ENCODE results near the gene FCAMR.
A peak's percentile ranks its signal among the peaks of the same experiment; 100 is the strongest.

The FCAMR gene

GRCh38 chr1:206970446-206970845 lies at the start of gene FCAMR:
Gene FCAMR (minus strand): TSS chr1:206970460. CDS start chr1:206970125, 335 bp downstream.
- DNase-seq (ENCODE audit: low read depth) = no peak

- DNase-seq (ENCODE audit: low read depth) = no peak
These were observed 49.4 kb upstream of the FCAMR start for GRCh38 chr1:207019661-207020060.

GRCh38 chr1:207019161-207019560 lies 48.9 kb upstream of the FCAMR start:
- DNase-seq (ENCODE audit: low read depth) = no peak

- no peak for DNase-seq (ENCODE audit: low read depth)
These were observed 48.4 kb upstream of the FCAMR start for GRCh38 chr1:207018707-207019106.

GRCh38 chr1:207017615-207018559 lies 47.6 kb upstream of the FCAMR start:
- DNase-seq (ENCODE audit: low read depth) = no peak

- DNase-seq (ENCODE audit: low read depth) = no peak
These were observed 45.5 kb upstream of the FCAMR start for GRCh38 chr1:207015791-207016190.

- DNase-seq (ENCODE audit: low read depth) = no peak
These were observed 44.5 kb upstream of the FCAMR start for GRCh38 chr1:207014728-207015127.

GRCh38 chr1:207013321-207014085 lies 43.2 kb upstream of the FCAMR start:
- DNase-seq (ENCODE audit: low read depth) = no peak

- no peak for DNase-seq (ENCODE audit: low read depth)
These were observed 40.5 kb upstream of the FCAMR start for GRCh38 chr1:207010726-207011125.

- DNase-seq (ENCODE audit: low read depth) = no peak
These were observed 39.7 kb upstream of the FCAMR start for GRCh38 chr1:207009945-207010344.

GRCh38 chr1:207009182-207009850 lies 39.1 kb upstream of the FCAMR start:
- DNase-seq (ENCODE audit: low read depth) = no peak

- no peak for DNase-seq (ENCODE audit: low read depth)
These were observed 37.2 kb upstream of the FCAMR start for GRCh38 chr1:207007352-207008033.

- no peak for DNase-seq (ENCODE audit: low read depth)
These were observed 36.7 kb upstream of the FCAMR start for GRCh38 chr1:207006914-207007313.

GRCh38 chr1:207006083-207006482 lies 35.8 kb upstream of the FCAMR start:
- DNase-seq (ENCODE audit: low read depth) = no peak

- DNase-seq (ENCODE audit: low read depth) = peak; percentile 10
These were observed 34.9 kb upstream of the FCAMR start for GRCh38 chr1:207004931-207005830.

GRCh38 chr1:207003210-207003609 lies 33.0 kb upstream of the FCAMR start:
- no peak for DNase-seq (ENCODE audit: low read depth)

- no peak for DNase-seq (ENCODE audit: low read depth)
These were observed 32.5 kb upstream of the FCAMR start for GRCh38 chr1:207002724-207003146.

- no peak for DNase-seq (ENCODE audit: low read depth)
These were observed 31.4 kb upstream of the FCAMR start for GRCh38 chr1:207001492-207002245.

GRCh38 chr1:207000651-207001291 lies 30.5 kb upstream of the FCAMR start:
- no peak for DNase-seq (ENCODE audit: low read depth)

GRCh38 chr1:206998816-206999215 lies 28.6 kb upstream of the FCAMR start:
- no peak for DNase-seq (ENCODE audit: low read depth)

Data from activated T-cell treated with anti-CD3 and anti-CD28 coated beads for 48 hours (primary cell).